Esophagus (tissue), 2 donors: ENCODE measurements around the gene PLEKHA1. TPM values are rescaled to one million over a fixed set of nuclear protein-coding genes. Genes with fewer than 3 reads are reported as not detected.

ENCODE experiments used
- H3K27ac ChIP-seq, 2 donors: one replicate each; pipeline ENCODE4 v1.5.1; 2013; ENCODE audit warnings: low read depth in 2 of 2, mild to moderate bottlenecking in 2 of 2, inconsistent platforms in 1 of 2, low read length in 1 of 2, moderate library complexity in 1 of 2
- H3K27me3 ChIP-seq, 2 donors: one replicate each; pipeline ENCODE4 v1.6.1; 2013; ENCODE audit warnings: low read length in 2 of 2, control low read depth in 1 of 2, mild to moderate bottlenecking in 1 of 2; ENCODE audit not compliant: insufficient read depth in 2 of 2, control insufficient read depth in 1 of 2
- H3K36me3 ChIP-seq, 2 donors: one replicate each; pipeline ENCODE4 v1.6.1; 2013; ENCODE audit warnings: low read length in 1 of 2; ENCODE audit not compliant: control insufficient read depth in 2 of 2, insufficient read depth in 2 of 2
- H3K4me1 ChIP-seq, 2 donors: one replicate each; pipeline ENCODE4 v1.6.1; 2013; ENCODE audit warnings: low read length in 1 of 2; ENCODE audit not compliant: control insufficient read depth in 2 of 2, insufficient read depth in 2 of 2
- H3K4me3 ChIP-seq, 2 donors: one replicate each; pipeline ENCODE4 v1.5.1; 2013; ENCODE audit warnings: low read length in 2 of 2, mild to moderate bottlenecking in 2 of 2, low read depth in 1 of 2, moderate library complexity in 1 of 2
- H3K9me3 ChIP-seq, 2 donors: one replicate each; pipeline ENCODE4 v1.6.1; 2013; ENCODE audit warnings: mild to moderate bottlenecking in 2 of 2, low read depth in 1 of 2, low read length in 1 of 2, moderate library complexity in 1 of 2; ENCODE audit not compliant: control insufficient read depth in 2 of 2, insufficient read depth in 1 of 2
- WGBS, 2 donors: extraction: QIAGEN DNeasy Blood & Tissue Kit; methylation state at CpG; one replicate each; pipeline ENCODE4 v1.1.7; 2013; 5-methylcytosine and 5-hydroxymethylcytosine counted together
- polyA plus RNA-seq, 2 donors: library from polyadenylated mRNA; stranded (reverse); fragments of 200-250 nt; gene quantifications; one replicate each; pipeline ENCODE4 v1.2.3, GENCODE V29; 2013
- donor health status: healthy with polysubstance abuse.
- donor health status: Bipolar disorder and iron deficiency.

The PLEKHA1 gene
- polyA plus RNA-seq, 2 donors, result 14.8 to 19.8 TPM

GRCh38 chr10:122333037-122333436 is 41.5 kb upstream of the PLEKHA1 start:
- Histone ChIP-seq H3K27me3 (no peaks in the 10 kb centered on the region), H3K4me1 (peaks cover 2% of the 10 kb centered on the region in 2 donors), H3K36me3 (no peaks in the 10 kb centered on the region), H3K9me3 (no peaks in the 10 kb centered on the region), H3K4me3 (no peak overlapping the region), H3K27ac (no peak overlapping the region)
- WGBS, 2 donors, result 61 to 62% methylated on average over 4 of the region's 4 CpGs

GRCh38 chr10:122336332-122336731 is 38.2 kb upstream of the PLEKHA1 start:
- WGBS, 2 donors, result 67 to 72% methylated on average over 10 of the region's 10 CpGs

GRCh38 chr10:122336961-122337360 is 37.5 kb upstream of the PLEKHA1 start:
- Histone ChIP-seq H3K9me3 (no peaks in the 10 kb centered on the region), H3K4me3 (no peak overlapping the region), H3K27ac (peak overlapping the region in 1 of 2 donors; percentile 79), H3K36me3 (no peaks in the 10 kb centered on the region), H3K27me3 (no peaks in the 10 kb centered on the region), H3K4me1 (peaks cover 2 to 11% of the 10 kb centered on the region in 2 donors)
- 64 to 67% methylated on average over 3 of the region's 3 CpGs for WGBS, 2 donors

More at GRCh38 chr10:122336332-122336731, 38.2 kb upstream of the PLEKHA1 start:
- Histone ChIP-seq H3K27me3 (no peaks in the 10 kb centered on the region), H3K36me3 (no peaks in the 10 kb centered on the region), H3K4me3 (no peak overlapping the region), H3K4me1 (peaks cover 2 to 11% of the 10 kb centered on the region in 2 donors), H3K9me3 (no peaks in the 10 kb centered on the region), H3K27ac (peak overlapping the region; percentile 26 to 71)

GRCh38 chr10:122338609-122339441 is 35.7 kb upstream of the PLEKHA1 start:
- Histone ChIP-seq H3K27ac (peak overlapping the region; percentile 70 to 86), H3K36me3 (no peaks in the 10 kb centered on the region), H3K4me3 (no peak overlapping the region), H3K9me3 (no peaks in the 10 kb centered on the region), H3K27me3 (no peaks in the 10 kb centered on the region), H3K4me1 (peaks cover 2 to 11% of the 10 kb centered on the region in 2 donors)
- 56 to 64% methylated on average over 14 to 15 of the region's 15 CpGs for WGBS, 2 donors

GRCh38 chr10:122341141-122341810 is 33.2 kb upstream of the PLEKHA1 start:
- Histone ChIP-seq H3K4me1 (peaks cover 1 to 11% of the 10 kb centered on the region in 2 donors), H3K4me3 (no peak overlapping the region), H3K9me3 (no peaks in the 10 kb centered on the region), H3K36me3 (no peaks in the 10 kb centered on the region), H3K27me3 (no peaks in the 10 kb centered on the region), H3K27ac (peak overlapping the region; percentile 1 to 74)
- 45 to 51% methylated on average over 11 of the region's 11 CpGs for WGBS, 2 donors

- Histone ChIP-seq H3K9me3 (no peaks in the 10 kb centered on the region), H3K27me3 (no peaks in the 10 kb centered on the region), H3K27ac (peak overlapping the region; percentile 16 to 67), H3K36me3 (no peaks in the 10 kb centered on the region), H3K4me3 (no peak overlapping the region), H3K4me1 (peaks cover 0 to 9% of the 10 kb centered on the region in 2 donors)
- WGBS, 2 donors, result 49 to 54% methylated on average over 8 of the region's 8 CpGs
Measured at GRCh38 chr10:122342293-122343134, 32.0 kb upstream of the PLEKHA1 start.

GRCh38 chr10:122343135-122343800 is 31.2 kb upstream of the PLEKHA1 start:
- H3K27ac ChIP-seq, result no peak overlapping the region
- 89 to 90% methylated on average over 11 of the region's 11 CpGs for WGBS, 2 donors
- peaks cover 0 to 6% of the 10 kb centered on the region in 2 donors for H3K4me1 ChIP-seq
- H3K27me3 ChIP-seq, result no peaks in the 10 kb centered on the region
- H3K36me3 ChIP-seq, result no peaks in the 10 kb centered on the region
- no peak overlapping the region for H3K4me3 ChIP-seq
- H3K9me3 ChIP-seq, result no peaks in the 10 kb centered on the region

- Histone ChIP-seq H3K27me3 (no peaks in the 10 kb centered on the region), H3K36me3 (no peaks in the 10 kb centered on the region), H3K27ac (no peak overlapping the region), H3K9me3 (no peaks in the 10 kb centered on the region), H3K4me3 (no peak overlapping the region), H3K4me1 (peaks cover 0 to 4% of the 10 kb centered on the region in 2 donors)
- WGBS, 2 donors, result 94 to 95% methylated on average over 8 of the region's 8 CpGs
Measured at GRCh38 chr10:122343936-122344335, 30.6 kb upstream of the PLEKHA1 start.

- no peaks in the 10 kb centered on the region for H3K36me3 ChIP-seq
- H3K4me1 ChIP-seq, result no peaks in the 10 kb centered on the region
- no peaks in the 10 kb centered on the region for H3K9me3 ChIP-seq
- 76 to 84% methylated on average over 9 of the region's 9 CpGs for WGBS, 2 donors
- H3K27ac ChIP-seq, result no peak overlapping the region
- H3K4me3 ChIP-seq, result no peak overlapping the region
- H3K27me3 ChIP-seq, result no peaks in the 10 kb centered on the region
Measured at GRCh38 chr10:122344741-122345258, 29.7 kb upstream of the PLEKHA1 start.
